Erythroblast (primary cell): Measurements from ENCODE around the gene OR13A1.
"Not testable (repeated sequence)": the region's sequence is repeated elsewhere in the genome, so short reads cannot be mapped to it uniquely, and the experiment has no call there.

Experiments
- GATA1 ChIP-seq: IDR thresholded peaks from 2 replicates; pipeline ENCODE4 v1.6.1; 2011; ENCODE audit warnings: low read depth, mild to moderate bottlenecking, control low read depth, low read length, moderate library complexity
- POLR2A ChIP-seq: IDR thresholded peaks from 2 replicates; pipeline ENCODE4 v1.6.1; 2011; ENCODE audit warnings: mild to moderate bottlenecking, low read length

- not testable (repeated sequence) for TF ChIP-seq POLR2A, GATA1
These were observed 47.6 kb downstream of the OR13A1 start for GRCh38 chr10:45267777-45268176.
